CD14-positive monocyte (primary cell): ENCODE measurements around the gene FLT1. TPM values are rescaled to one million over a fixed set of nuclear protein-coding genes. Genes with fewer than 3 reads are reported as not detected.
A peak's percentile ranks its signal among the peaks of the same experiment; 100 is the strongest.

ENCODE experiments used
- DNase-seq, 3 donors: peaks; one replicate each; pipeline ENCODE4 v3.0.0-alpha.2; 2011 to 2022
- H2AFZ ChIP-seq: 2 replicates; pipeline ENCODE4 v1.6.0; 2012; ENCODE audit warnings: mild to moderate bottlenecking, low read depth, low read length, inconsistent platforms; ENCODE audit not compliant: insufficient read depth, poor library complexity, severe bottlenecking
- H3K27ac ChIP-seq, 2 donors: 1 replicate in 1 of 2; 2 replicates in 1 of 2; pipeline ENCODE4 v1.5.1; 2012 to 2013; ENCODE audit warnings: low read length in 2 of 2, control low read depth in 1 of 2, inconsistent platforms in 1 of 2, low read depth in 1 of 2, mild to moderate bottlenecking in 1 of 2
- H3K27me3 ChIP-seq, 2 donors: one replicate each; pipeline versions ENCODE4 v1.6.0 to v1.6.1; 2011 to 2013; ENCODE audit warnings: low read length in 2 of 2; ENCODE audit not compliant: control insufficient read depth in 2 of 2, insufficient read depth in 2 of 2
- H3K36me3 ChIP-seq, 2 donors: replicated peaks in 1 of 2; 1 replicate in 1 of 2; 2 replicates in 1 of 2; pipeline versions ENCODE4 v1.5.1 to v1.6.1; 2012 to 2013; ENCODE audit warnings: low read length in 2 of 2, control low read depth in 1 of 2, inconsistent platforms in 1 of 2, mild to moderate bottlenecking in 1 of 2; ENCODE audit not compliant: insufficient read depth in 2 of 2, control insufficient read depth in 1 of 2
- H3K4me1 ChIP-seq, 2 donors: 1 replicate in 1 of 2; 2 replicates in 1 of 2; pipeline versions ENCODE4 v1.5.1 to v1.6.1; 2012 to 2013; ENCODE audit warnings: low read length in 2 of 2, control low read depth in 1 of 2, inconsistent platforms in 1 of 2, mild to moderate bottlenecking in 1 of 2, moderate library complexity in 1 of 2; ENCODE audit not compliant: insufficient read depth in 2 of 2, control insufficient read depth in 1 of 2
- H3K4me2 ChIP-seq: replicated peaks from 2 replicates; pipeline ENCODE3; 2012; ENCODE audit warnings: low read length, moderate library complexity, mild to moderate bottlenecking; ENCODE audit not compliant: poor library complexity, severe bottlenecking; ENCODE audit errors: extremely low read depth
- H3K4me3 ChIP-seq, 3 experiments: fragments of 200-600 bp in 1 of 3; sonication (generic) in 1 of 3; replicated peaks in 1 of 3; 1 replicate in 2 of 3; 2 replicates in 1 of 3; pipeline ENCODE4 v1.5.1; 2011 to 2013; ENCODE audit warnings: low read length in 3 of 3, mild to moderate bottlenecking in 3 of 3, control low read depth in 2 of 3, low read depth in 2 of 3, inconsistent platforms in 1 of 3, moderate library complexity in 1 of 3
- H3K79me2 ChIP-seq: 2 replicates; pipeline ENCODE4 v1.6.0; 2012; ENCODE audit warnings: mild to moderate bottlenecking, control low read depth, inconsistent platforms, low read length, moderate library complexity; ENCODE audit not compliant: insufficient read depth
- H3K9ac ChIP-seq: 2 replicates; pipeline ENCODE4 v1.6.0; 2017; ENCODE audit warnings: low read length, mild to moderate bottlenecking; ENCODE audit not compliant: insufficient read depth, poor library complexity, severe bottlenecking
- H3K9me3 ChIP-seq, 2 donors: replicated peaks in 1 of 2; 1 replicate in 1 of 2; 2 replicates in 1 of 2; pipeline versions ENCODE4 v1.5.1 to v1.6.1; 2012 to 2013; ENCODE audit warnings: low read length in 2 of 2, control low read depth in 1 of 2; ENCODE audit not compliant: control insufficient read depth in 1 of 2, insufficient read depth in 1 of 2
- H4K20me1 ChIP-seq: 2 replicates; pipeline ENCODE4 v1.6.0; 2012; ENCODE audit warnings: mild to moderate bottlenecking, low read length, control low read depth, moderate library complexity; ENCODE audit not compliant: insufficient read depth
- H3K27ac Mint-ChIP-seq, 7 donors: one replicate each; pipeline ENCODE4 v1.8.0; 2020; ENCODE audit warnings: mild to moderate bottlenecking in 7 of 7, mixed read lengths in 7 of 7, moderate library complexity in 6 of 7, inconsistent platforms in 2 of 7
- H3K27me3 Mint-ChIP-seq, 3 donors: one replicate each; pipeline ENCODE4 v1.8.0; 2021 to 2022; ENCODE audit warnings: low read depth in 3 of 3, mild to moderate bottlenecking in 3 of 3, mixed read lengths in 3 of 3, moderate library complexity in 3 of 3, inconsistent platforms in 1 of 3
- H3K36me3 Mint-ChIP-seq, 2 donors: one replicate each; pipeline ENCODE4 v1.8.0; 2020; ENCODE audit warnings: mixed read lengths in 2 of 2, inconsistent platforms in 1 of 2, mild to moderate bottlenecking in 1 of 2
- H3K4me1 Mint-ChIP-seq: one replicate; pipeline ENCODE4 v1.8.0; 2020; ENCODE audit warnings: mild to moderate bottlenecking, mixed read lengths
- H3K4me3 Mint-ChIP-seq, 2 donors: one replicate each; pipeline ENCODE4 v1.8.0; 2020; ENCODE audit warnings: mild to moderate bottlenecking in 2 of 2, mixed read lengths in 2 of 2, moderate library complexity in 1 of 2
- H3K9me3 Mint-ChIP-seq, 7 donors: one replicate each; pipeline ENCODE4 v1.8.0; 2020 to 2022; ENCODE audit warnings: mixed read lengths in 7 of 7, mild to moderate bottlenecking in 6 of 7, moderate library complexity in 6 of 7, inconsistent platforms in 2 of 7
- CTCF ChIP-seq: fragments of 200-600 bp; IDR thresholded peaks from one replicate; pipeline ENCODE4 v1.8.0; 2022; ENCODE audit warnings: antibody characterized with exemption, mild to moderate bottlenecking
- WGBS: methylation state at CpG from one replicate; pipeline ENCODE4 v1.1.5; 2013; ENCODE audit warnings: missing lambda C conversion rate; ENCODE audit not compliant: insufficient coverage; 5-methylcytosine and 5-hydroxymethylcytosine counted together
- intact Hi-C, 2 donors: fragments of 100-400 bp; cut with micrococcal nuclease; formaldehyde crosslinking; loops; one replicate each; pipeline versions ENCODE4 v1.15.0 to v1.15.1; 2023
- polyA plus RNA-seq, 3 donors: library from polyadenylated mRNA; depleted of rRNA in 1 of 3; unstranded in 2 of 3; stranded (reverse) in 1 of 3; fragments of 300-500 nt in 2 of 3; fragments of >200 nt in 1 of 3; fragmentation: Illumina TruSeq in 2 of 3; gene quantifications; 1 replicate in 2 of 3; 2 replicates in 1 of 3; pipeline ENCODE4 v1.2.3, GENCODE V29; 2012 to 2021

The FLT1 gene
- polyA plus RNA-seq, 3 donors: 0.28 TPM; not detected in 2

- Histone ChIP-seq H3K36me3 (no peaks in the 10 kb centered on the region), H3K9ac (no peak overlapping the region), H2AFZ (no peak overlapping the region), H3K4me3 (no peak overlapping the region), H3K4me2 (peak overlapping the region; percentile 21), H3K27ac (no peak overlapping the region), H3K9me3 (no peaks in the 10 kb centered on the region), H3K27me3 (peaks cover 51 to 61% of the 10 kb centered on the region in 2 donors), H3K4me1 (peaks cover 28 to 33% of the 10 kb centered on the region in 2 donors), H4K20me1 (no peaks in the 10 kb centered on the region), H3K79me2 (no peaks in the 10 kb centered on the region)
- TF ChIP-seq CTCF: no peak
- H3K4me3 Mint-ChIP-seq: peak overlapping the region in 1 of 2 donors; percentile 26
- H3K27me3 Mint-ChIP-seq: peaks cover 51 to 74% (median 73%) of the 10 kb centered on the region in 3 donors
- WGBS: 91% methylated on average over 2 of the region's 2 CpGs
- H3K9me3 Mint-ChIP-seq: peaks cover 0 to 7% (median 0%) of the 10 kb centered on the region in 7 donors
- no peak for DNase-seq
- peaks cover 0 to 3% of the 10 kb centered on the region in 2 donors for H3K36me3 Mint-ChIP-seq
- intact Hi-C loops: no loop called here
- H3K27ac Mint-ChIP-seq: peak overlapping the region in 6 of 7 donors; percentile 2 to 40 (median 10)
- H3K4me1 Mint-ChIP-seq: peaks cover 33% of the 10 kb centered on the region
These were observed 136.2 kb downstream of the FLT1 start for GRCh38 chr13:28358708-28359107.

GRCh38 chr13:28357911-28358433, 137.0 kb downstream of the FLT1 start:
- H3K4me2 ChIP-seq: peak overlapping the region; percentile 21
- Mint-ChIP-seq H3K36me3 (peaks cover 0 to 3% of the 10 kb centered on the region in 2 donors), H3K4me3 (peak overlapping the region in 1 of 2 donors; percentile 69), H3K27me3 (peaks cover 48 to 73% (median 71%) of the 10 kb centered on the region in 3 donors), H3K9me3 (peaks cover 0 to 7% (median 0%) of the 10 kb centered on the region in 7 donors), H3K4me1 (peaks cover 33% of the 10 kb centered on the region), H3K27ac (peak overlapping the region in 4 of 7 donors; percentile 33 to 80 (median 50))
- intact Hi-C loops: no loop called here
- H3K79me2 ChIP-seq: no peaks in the 10 kb centered on the region
- no peak overlapping the region for H3K27ac ChIP-seq
- no peaks in the 10 kb centered on the region for H3K9me3 ChIP-seq
- H3K4me1 ChIP-seq: peaks cover 28 to 33% of the 10 kb centered on the region in 2 donors
- no peak for TF ChIP-seq CTCF
- no peaks in the 10 kb centered on the region for H3K36me3 ChIP-seq
- DNase-seq: peak; percentile 70 to 89 (median 73)
- H3K9ac ChIP-seq: no peak overlapping the region
- no peak overlapping the region for H2AFZ ChIP-seq
- H3K4me3 ChIP-seq: no peak overlapping the region
- WGBS: no CpG with 5 or more reads among the region's 4 CpGs
- no peaks in the 10 kb centered on the region for H4K20me1 ChIP-seq
- peaks cover 46 to 58% of the 10 kb centered on the region in 2 donors for H3K27me3 ChIP-seq
